Activated CD4-positive, alpha-beta T cell treated with anti-CD3 and anti-CD28 coated beads, Interleukin-10, Interleukin-2, amounts not matched to agents 100 ng/mL and 50 ng/mL, durations not matched to agents 16 hours and 8 hours (primary cell): ENCODE measurements around the gene BACE2.
"Not testable (repeated sequence)": the region's sequence is repeated elsewhere in the genome, so short reads cannot be mapped to it uniquely, and the experiment has no call there.

Source experiments
- DNase-seq: peaks from one replicate; pipeline ENCODE4 v3.0.0-alpha.2; 2020

BACE2 gene

DNA sequence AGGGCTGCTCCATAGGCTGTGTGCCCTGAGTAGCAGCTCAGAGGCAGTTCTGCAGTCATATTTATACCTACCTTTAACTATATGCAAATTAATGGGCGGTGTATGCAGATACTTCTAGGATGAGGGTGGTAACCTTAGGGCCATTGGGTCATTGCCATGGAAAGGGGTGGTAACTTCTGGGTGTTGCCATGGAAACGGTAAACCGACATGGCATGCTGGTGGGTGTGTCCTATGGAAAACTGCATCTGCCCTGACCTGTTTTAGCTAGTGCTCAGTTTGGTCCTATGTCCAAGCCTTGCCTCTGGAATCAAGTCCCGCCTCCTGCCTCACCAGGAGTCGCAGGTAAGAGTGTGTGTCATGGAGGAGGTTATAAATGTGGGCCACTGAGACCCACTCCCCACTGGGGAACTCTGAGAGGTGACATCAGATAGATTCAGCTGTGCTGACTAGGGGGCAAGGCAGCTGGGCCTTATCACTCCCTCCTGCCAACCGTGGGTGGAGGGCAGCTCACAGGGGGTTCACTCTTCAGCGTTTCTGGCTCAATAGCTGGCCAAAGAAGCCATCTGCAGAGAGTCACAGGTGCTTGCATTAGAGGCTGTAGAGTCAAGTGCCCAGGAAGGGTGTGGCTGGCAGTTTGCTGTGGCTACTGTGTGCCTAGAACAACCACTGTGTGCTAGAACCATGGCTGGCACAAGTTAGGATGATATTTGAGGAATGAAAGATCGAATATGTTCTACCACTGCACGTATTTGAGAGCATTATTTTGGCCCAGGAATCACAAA, 19.0 kb downstream of the BACE2 start:
- no peak for DNase-seq

DNA sequence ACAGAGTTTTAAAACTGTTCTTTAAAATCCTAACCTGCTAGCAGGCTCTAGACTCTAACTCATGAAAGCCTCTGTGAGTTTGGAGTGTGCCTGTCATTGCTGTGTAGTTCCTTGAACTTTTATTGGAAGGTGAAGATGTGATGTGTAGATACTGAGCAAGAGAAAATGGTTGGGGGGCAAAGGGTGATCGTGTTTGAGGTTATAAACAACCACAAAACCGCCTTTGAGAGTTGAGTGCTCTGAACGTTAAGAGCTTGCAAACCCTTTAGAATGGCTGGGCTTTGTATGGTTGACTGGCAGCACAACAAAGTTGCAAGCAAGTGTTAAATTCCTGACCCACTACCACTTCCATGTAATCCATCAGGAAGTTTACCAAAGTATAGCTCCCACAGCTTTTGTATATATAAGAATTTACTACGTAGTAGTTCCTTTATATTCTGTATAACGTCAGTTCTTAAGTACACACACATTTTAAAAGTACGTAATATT, 19.6 kb downstream of the BACE2 start:
- DNase-seq: no peak

DNA sequence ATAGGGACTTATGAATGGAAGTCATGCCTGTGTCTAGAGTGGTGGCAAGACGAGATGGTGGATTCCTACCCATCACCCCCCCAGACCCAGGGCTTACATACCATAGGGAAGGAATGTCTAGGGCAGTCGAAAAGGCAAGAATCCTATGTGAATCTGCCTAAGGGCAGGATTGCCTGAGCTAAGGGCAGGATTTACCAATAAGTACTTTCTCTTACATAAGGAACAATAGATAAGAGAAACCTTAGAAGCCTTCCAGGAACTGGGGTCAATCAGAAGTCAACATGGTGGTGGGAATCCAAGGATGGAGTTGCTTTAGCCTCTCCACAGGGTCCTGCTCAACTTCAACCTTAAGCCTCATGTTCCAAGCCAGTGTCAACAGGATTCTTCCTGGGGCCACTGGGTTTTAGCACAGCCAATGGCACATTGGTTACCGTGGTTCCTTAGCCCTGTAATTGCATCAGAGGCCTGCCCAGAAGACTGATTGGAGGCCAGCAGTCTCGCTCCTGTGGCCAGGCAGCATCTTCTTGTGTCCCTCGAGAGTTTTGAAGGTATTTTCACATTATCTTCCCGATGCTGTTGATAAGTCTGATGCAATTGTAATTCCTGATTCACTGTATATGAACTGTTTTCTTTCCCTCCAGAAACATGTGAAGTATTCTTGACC, 20.7 kb downstream of the BACE2 start:
- DNase-seq: no peak

DNA sequence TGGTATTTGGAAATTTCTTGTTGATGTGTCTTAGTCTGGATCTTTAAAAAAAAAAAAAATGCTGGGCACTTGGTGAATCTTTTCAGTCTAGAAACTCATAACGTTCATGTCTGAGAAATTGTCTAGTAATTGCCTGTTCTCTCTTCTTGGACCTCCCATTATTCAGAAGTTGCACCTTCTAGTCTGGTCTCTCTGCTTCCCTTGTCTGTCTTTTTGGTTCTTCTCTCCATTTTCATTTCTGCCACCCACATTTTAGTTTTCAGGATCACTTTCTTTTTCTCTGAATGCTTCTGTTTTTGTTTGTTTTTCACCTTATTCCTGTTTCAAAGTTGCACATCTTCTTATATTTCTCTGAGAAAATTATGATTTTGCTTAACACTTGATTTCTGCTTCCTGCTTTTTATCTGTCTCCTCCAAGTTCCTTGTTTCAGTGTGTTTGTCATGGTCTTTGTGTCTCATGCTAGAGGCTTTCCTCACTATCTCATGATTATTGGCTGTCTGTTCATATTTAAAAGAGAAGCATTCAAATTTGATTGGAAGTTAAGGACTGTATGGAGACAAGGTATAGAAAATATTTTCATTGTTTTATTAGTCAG, 21.3 kb downstream of the BACE2 start:
- DNase-seq: no peak

DNA sequence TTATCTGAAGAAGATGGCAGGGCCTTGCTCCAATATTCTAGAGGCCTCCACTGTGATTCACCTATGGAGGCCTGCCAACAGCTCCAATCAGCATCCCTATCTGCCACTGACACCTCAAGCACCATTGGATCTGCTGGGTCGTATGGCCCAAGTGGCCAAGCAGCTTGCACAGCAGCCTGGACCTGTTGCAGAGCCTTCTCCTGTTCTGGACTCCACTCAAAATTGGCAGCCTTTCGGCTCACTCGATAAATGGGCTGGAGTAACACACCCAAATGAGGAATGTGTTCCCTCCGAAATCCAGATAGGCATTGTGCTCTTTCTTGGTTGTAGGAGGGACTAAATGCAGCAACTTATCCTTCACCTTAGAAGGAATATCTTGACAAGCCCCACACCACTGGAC, 24.6 kb downstream of the BACE2 start:
- DNase-seq: not testable (repeated sequence)

- no peak for DNase-seq
These were observed 27.4 kb downstream of the BACE2 start for GRCh38 chr21:41195311-41195710.

DNA sequence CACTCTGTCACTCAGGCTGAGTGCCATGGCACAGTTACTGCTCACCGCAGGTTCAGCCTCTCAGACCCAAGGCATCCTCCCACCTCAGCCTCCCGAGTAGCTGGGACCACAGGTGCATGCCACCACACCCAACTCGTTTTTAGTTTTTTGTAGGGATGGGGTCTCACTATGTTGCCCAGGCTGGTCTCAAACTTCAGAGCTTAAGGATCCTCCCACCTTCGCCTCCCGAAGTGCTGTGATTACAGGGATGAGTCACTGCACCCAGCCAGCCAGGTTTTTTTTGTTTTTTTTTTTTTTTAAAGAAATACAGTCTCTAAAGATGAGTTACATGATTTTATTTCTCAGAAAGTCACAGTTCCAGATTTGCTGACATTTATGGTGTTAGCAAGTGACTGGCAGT, 29.0 kb downstream of the BACE2 start:
- no peak for DNase-seq

GRCh38 chr21:41197582-41197981, 29.6 kb downstream of the BACE2 start:
- no peak for DNase-seq

DNA sequence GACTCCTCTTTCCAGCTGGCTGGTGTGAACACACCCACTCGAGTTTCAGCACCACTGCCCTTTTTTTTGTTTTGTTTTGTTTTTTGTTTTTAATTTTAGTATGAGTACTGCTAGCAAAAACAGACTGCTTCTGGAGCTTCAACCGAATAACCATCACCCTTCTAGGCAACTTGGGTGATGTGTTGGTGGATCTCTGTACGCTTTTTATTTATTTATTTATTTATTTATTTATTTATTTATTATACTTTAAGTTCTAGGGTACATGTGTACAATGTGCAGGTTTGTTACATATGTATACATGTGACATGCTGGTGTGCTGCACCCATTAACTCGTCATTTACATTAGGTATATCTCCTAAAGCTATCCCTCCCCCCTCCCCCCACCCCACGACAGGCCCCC, 30.7 kb downstream of the BACE2 start:
- DNase-seq: not testable (repeated sequence)

DNA sequence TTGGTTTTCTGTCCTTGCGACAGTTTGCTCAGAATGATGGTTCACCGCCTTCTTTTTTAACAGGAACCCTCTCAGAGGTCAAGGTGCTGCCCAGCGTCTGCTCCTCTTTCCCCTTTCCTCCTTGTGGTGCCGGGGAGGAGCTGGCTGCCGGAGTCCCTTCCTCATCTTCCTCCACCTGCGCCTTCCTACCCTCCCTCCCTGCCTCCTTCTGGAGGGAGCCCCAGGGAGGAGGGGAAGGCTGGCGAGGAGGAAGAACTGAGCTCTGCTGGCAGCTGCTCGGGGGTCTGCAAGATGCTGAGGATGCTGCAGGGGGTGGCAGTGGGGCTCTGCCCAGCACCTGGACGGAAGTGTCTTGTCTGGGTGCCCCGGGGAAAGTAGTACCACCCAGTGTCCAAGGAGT, 31.2 kb downstream of the BACE2 start:
- DNase-seq: no peak

DNA sequence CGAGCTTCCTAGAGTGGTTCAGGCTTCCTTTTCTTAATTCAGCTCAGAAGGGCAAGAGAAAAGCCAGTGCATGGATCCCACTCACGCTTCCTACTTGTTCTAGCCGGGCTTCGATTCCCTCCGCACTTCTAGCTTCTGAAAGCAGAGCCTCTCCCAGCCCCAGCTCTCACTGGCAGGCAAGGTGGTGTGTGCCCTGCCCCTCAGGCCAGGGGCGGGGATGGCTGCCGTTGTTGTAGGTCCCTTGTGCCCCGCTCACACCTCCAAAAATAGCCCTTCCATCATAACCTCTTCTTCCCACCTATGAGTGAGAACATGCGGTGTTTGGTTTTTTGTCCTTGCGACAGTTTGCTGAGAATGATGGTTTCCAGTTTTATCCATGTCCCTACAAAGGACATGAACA, 31.6 kb downstream of the BACE2 start:
- no peak for DNase-seq

DNA sequence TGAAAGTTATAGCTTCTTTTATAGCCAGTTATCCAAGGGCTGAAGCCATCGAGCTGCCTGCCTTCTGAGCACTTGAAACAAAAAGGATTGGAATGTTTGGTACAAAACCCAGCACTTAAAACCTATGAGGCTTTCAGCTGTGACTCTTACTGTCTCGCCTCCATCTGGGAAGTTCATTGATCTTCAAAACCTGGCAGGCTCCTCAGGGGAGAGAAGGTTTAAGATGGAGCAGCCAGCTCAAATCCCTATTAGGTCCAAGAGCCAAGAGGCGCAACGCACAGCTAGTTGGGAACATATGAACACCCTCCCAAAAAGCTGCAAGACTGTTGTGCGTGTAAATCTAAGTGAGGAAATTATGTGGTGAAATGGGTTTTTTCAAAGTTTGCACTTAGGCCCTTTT, 33.4 kb downstream of the BACE2 start:
- DNase-seq: no peak

DNA sequence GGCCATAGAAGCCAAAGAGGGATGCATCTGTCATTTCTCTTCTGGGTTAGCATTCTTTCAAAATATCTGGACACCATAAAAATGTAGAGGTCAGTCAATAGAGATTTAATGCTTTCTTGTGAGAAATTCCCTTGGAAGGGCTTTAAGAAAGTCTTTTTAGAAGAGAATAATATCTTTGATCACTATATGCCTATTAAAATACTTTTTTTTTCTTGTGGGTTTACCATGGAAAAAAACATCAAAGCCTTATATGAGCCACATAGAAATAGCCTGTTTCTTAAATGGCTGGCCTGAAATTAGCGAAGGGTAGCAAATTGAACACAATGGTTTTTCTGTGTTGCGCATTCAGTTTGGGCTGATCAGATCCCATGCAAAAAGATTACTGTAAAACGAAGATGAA, 36.8 kb downstream of the BACE2 start:
- no peak for DNase-seq

GRCh38 chr21:41207401-41208375, 39.7 kb downstream of the BACE2 start:
- no peak for DNase-seq

- DNase-seq: no peak
These were observed 40.4 kb downstream of the BACE2 start for GRCh38 chr21:41208376-41208763.

DNA sequence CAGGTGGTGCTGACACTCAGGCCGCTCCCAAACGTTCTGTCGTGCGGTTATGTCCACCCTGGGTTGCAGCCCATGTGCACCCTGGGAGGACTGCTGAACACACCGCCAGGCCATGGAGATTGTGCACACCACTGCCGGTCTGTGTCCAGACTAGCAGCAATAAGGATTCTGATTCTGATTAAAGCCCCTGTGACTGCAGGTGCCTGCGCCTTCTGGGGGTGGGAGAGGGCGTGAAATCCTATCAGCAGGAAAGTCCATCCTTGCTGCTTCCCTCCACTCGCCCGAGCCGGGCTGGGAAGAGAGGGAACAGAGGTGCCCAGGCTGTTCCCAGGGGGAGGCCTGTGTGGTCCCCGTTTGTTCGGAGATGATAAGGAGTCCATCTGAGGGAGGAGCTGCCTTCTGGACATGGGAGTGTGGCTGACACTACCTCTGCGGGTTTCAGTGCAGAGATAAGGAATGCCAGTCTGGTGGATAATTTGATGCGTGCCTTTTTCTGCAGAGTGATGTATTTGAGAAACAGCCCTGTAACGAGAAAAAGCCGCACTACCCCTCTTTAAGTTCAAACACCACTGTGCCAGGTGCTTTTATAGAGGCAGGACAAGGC, 41.2 kb downstream of the BACE2 start:
- DNase-seq: no peak

DNA sequence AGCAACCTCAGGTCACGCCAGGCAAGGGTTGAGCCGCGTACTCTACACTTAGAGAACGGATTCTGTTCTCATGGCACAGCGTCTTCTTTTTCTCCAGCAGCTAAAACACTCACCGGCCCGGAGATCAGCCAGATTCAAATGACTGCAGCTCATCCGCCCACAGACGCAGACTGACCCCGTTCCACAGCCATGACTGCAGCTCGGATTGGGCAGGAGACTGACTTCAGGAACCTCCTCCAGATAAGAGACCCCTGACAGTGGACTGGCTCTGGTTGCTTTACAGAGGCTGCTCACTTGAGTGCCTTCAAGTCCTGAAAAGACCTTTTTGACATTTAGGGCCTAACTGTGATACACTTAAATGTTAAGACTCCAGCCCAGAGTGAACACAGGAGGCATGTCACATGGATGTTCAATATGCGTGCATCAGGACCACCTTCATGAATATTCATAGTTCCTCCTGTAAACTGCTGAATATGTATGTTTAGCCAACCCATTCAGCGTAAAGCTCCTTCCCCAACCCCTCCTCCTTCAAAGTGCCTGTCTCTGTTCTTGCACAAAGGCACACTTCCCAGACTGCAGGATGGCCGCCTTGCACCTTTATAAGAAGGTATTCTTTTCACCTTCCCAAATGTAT, 42.6 kb downstream of the BACE2 start:
- no peak for DNase-seq

- DNase-seq: no peak
These were observed 43.3 kb downstream of the BACE2 start for GRCh38 chr21:41211060-41211805.

GRCh38 chr21:41213021-41213420, 45.1 kb downstream of the BACE2 start:
- DNase-seq: no peak

DNA sequence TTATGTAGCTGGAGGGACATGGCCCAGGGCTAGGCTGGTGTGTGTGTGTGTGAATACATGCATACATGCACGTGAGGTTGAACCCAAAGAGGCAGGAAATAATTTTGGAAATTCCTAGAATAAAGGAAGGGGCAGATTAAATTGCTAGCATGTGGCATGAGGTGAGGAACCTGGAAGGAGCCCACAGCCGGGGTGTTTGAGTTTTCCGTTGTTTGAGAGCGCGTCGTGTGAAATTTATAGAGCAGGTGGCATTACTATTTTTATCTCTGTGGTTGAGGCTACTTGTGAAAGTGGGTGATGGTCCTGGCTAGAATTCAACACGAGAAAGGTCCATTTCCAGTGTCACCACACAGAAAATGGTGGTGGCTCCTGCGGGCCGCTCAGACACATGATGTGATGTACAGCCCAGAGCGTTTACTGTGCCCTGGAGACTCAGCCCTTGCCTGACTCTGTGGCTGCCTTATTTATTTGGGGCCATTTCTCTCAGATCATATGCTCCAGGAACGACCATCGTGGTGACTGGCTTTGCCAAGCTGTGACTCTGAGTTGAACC, 48.0 kb downstream of the BACE2 start:
- no peak for DNase-seq

DNA sequence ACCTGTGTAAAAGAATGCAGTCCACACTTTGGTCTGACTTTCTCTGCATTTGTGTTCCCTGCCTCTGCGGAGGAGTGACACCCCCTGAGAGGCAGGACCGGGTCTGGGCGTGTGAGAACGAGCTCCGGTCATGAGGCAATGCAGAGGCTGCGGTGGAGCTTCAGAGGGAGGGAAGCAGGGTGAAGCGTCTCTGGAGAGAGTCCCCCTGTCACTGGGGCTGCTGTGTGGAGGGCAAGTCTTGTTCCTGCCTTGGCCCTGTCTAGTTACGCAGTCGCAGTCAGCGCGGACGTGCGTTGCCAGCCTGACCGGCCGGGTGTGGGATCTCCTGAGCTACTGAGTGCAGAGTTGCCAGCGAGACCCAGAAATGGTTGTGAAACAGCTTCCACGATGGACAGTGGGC, 48.5 kb downstream of the BACE2 start:
- no peak for DNase-seq
